Measurements from ENCODE around the gene SAP30BP. TPM values are rescaled to one million over a fixed set of nuclear protein-coding genes. Genes with fewer than 3 reads are reported as not detected.
A peak's percentile ranks its signal among the peaks of the same experiment; 100 is the strongest.

SAP30BP gene
- total and polyA plus RNA-seq, 2 of the 8 experiments (the other 6 are each of a cell fraction or from before 2014, with no cell fraction given), result 63.3 to 79.9 TPM

DNA sequence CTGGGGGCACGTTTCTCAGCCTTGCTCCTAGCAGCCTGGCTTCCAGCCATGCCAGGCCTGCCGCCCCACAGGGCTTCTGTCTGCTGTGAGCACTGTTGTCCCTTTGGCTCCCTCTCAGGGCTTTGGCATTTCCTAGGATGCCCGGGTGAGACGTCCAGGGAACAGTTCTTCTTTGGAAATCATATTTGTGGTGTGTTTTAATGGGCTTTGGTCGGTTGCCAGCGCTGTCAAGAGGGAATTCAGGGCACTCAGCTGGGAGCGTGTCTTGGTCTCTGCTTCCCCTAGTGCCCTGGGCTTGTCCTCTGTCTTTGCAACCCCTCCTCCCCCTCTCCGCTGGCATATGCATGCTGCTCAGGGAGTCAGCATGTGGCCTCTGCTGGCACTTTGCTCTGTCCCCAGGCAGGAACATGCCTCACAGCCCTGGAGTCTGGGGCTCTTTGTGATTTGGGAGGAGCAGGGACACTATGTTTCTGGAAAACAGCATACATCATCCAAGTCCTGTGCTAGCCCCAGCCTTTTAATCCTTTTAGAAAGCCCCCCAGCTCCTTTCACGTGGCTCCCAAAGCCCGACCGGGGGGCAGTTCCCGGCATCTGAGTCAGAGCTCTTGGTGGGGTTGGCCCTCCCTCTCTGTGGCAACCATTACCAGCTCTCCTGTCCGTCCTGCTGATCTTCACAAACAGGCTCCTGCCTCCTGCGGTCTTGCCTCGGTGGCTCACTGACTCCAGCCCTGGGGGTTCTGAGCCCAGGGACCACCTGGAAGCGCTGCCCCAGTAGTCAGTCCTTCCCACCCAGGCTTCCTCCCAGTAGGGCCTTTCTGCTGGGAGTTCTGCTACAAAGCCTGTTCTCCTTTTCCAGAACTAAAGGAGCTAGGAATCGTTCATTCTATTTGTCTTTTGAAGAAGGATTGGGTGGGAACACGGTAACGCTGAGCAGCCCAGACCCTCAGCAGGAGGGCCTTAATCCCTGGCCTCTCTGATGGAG, 26.7 kb downstream of the SAP30BP start:
- no peak for FAIRE-seq
- H3K79me1 ChIP-seq (ENCODE audit: low read depth, low read length), result peaks cover 10% of the 10 kb centered on the region
- H2BK15ac ChIP-seq (ENCODE audit: low read length), result no peak overlapping the region
- H3K4ac ChIP-seq (replicated peaks; ENCODE audit: insufficient read length, low read depth, low read length), result no peak overlapping the region
- H3K79me2 ChIP-seq (ENCODE audit: control insufficient read depth in 1 of 2, insufficient read depth in 2 of 2, low read length in 2 of 2), result peaks cover 0 to 36% of the 10 kb centered on the region in 2 experiments; a peak in 2 of 4 replicates
- H3K27ac ChIP-seq (ENCODE audit: low read depth, low read length), result peak overlapping the region; percentile 64; the same call in 1 of the 2 replicates
- no peaks in the 10 kb centered on the region for H3K9me3 ChIP-seq (ENCODE audit: insufficient read depth in 2 of 2, low read depth in 1 of 2, low read length in 1 of 2)
- no peak overlapping the region for H4K5ac ChIP-seq (ENCODE audit: insufficient read length, low read depth, low read length)
- no peaks in the 10 kb centered on the region for H3K23me2 ChIP-seq (ENCODE audit: low read depth, low read length)
- H3K36me3 ChIP-seq (ENCODE audit: control insufficient read depth in 2 of 4, insufficient read depth in 4 of 4, low read length in 3 of 4), result peaks cover 2 to 9% (median 5%) of the 10 kb centered on the region in 4 experiments; a peak in 5 of 8 replicates
- DNase-seq (ENCODE audit: low read depth in 1 of 2, low spot score in 2 of 2), result no peak
- peaks cover 6 to 15% of the 10 kb centered on the region in 2 experiments for H4K20me1 ChIP-seq (replicated peaks in 1 of 2; ENCODE audit: control insufficient read depth in 1 of 2, insufficient read depth in 2 of 2, low read length in 2 of 2)
- no peak overlapping the region for H3K23ac ChIP-seq (ENCODE audit: insufficient read length)
- POLR2A ChIA-PET (ENCODE audit: partially characterized antibody), result interaction anchor here (0.7 to 1.6 kb wide), 10 partner anchors 9 to 86 kb away, joined by 3 to 6 read pairs (median 4); a partner anchor contains a TSS
- peaks cover 3 to 21% (median 7%) of the 10 kb centered on the region in 4 experiments for H3K4me1 ChIP-seq (replicated peaks in 1 of 4; ENCODE audit: control insufficient read depth in 3 of 4, insufficient read depth in 4 of 4, low read length in 3 of 4)
- H3K4me2 ChIP-seq (ENCODE audit: insufficient read depth in 1 of 2, low read depth in 2 of 2, low read length in 2 of 2), result peak overlapping the region; percentile 31 to 44; a peak in 2 of 4 replicates
- no peak overlapping the region for H4K91ac ChIP-seq (replicated peaks; ENCODE audit: insufficient read length, low read length)
- CTCF ChIA-PET (ENCODE audit: partially characterized antibody), result interaction anchor here (0.5 to 6.8 kb wide), 19 partner anchors 9 to 171 kb away, joined by 3 to 48 read pairs (median 4); partner anchors contain the start of gene SMIM5
- H3K9ac ChIP-seq (replicated peaks in 1 of 4; ENCODE audit: extremely low read depth in 1 of 4, low read depth in 3 of 4, low read length in 3 of 4), result no peak overlapping the region; a peak in 1 of 7 replicates
- H3K18ac ChIP-seq (ENCODE audit: extremely low read depth, low read length), result peak overlapping the region; percentile 19; the same call in 1 of the 2 replicates
- H3K56ac ChIP-seq (replicated peaks; ENCODE audit: insufficient read length, low read depth, low read length), result no peak overlapping the region
- H2BK5ac ChIP-seq (ENCODE audit: low read depth, low read length), result peak overlapping the region; percentile 63; the same call in 1 of the 2 replicates
- no peak overlapping the region for H3K14ac ChIP-seq (ENCODE audit: insufficient read length)
- WGBS, 2 experiments (ENCODE audit: extremely low coverage in 1 of 2, insufficient coverage in 1 of 2, insufficient read length in 1 of 2, insufficient replicate concordance in 2 of 2, low coverage in 1 of 2, low lambda C conversion rate in 2 of 2, missing lambda C conversion rate in 1 of 2), result 63% methylated on average over 19 of the region's 19 CpGs; no CpG with 5 or more reads in 1 of the 2 experiments
- no peaks in the 10 kb centered on the region for H3K27me3 ChIP-seq (replicated peaks in 1 of 4; ENCODE audit: control insufficient read depth in 3 of 4, extremely low read depth in 1 of 4, insufficient read depth in 3 of 4, low read length in 3 of 4)
- H2BK12ac ChIP-seq (ENCODE audit: low read depth, low read length), result no peak overlapping the region
- peak overlapping the region in 1 of 4 experiments; percentile 19; a peak in 4 of 8 replicates for H3K4me3 ChIP-seq (ENCODE audit: extremely low read depth in 1 of 4, insufficient read depth in 2 of 4, low read depth in 3 of 4, low read length in 4 of 4)
- H2AFZ ChIP-seq (ENCODE audit: low read length), result no peak overlapping the region
- H2BK120ac ChIP-seq (replicated peaks; ENCODE audit: low read depth, low read length), result no peak overlapping the region
- H2BK20ac ChIP-seq (ENCODE audit: low read length), result no peak overlapping the region
- no peak overlapping the region for H2AK5ac ChIP-seq (ENCODE audit: low read depth, low read length)
- peak overlapping the region; percentile 21; the same call in 1 of the 2 replicates for H4K8ac ChIP-seq (ENCODE audit: extremely low read depth, insufficient read depth, low read length)
- TF ChIP-seq FOSL1 (IDR thresholded peaks at IDR 0.05; ENCODE audit: insufficient read depth, low read depth, low read length), result no peak
- TF ChIP-seq HDAC2 (IDR thresholded peaks at IDR 0.05; ENCODE audit: borderline replicate concordance in 1 of 2, low read depth in 2 of 2, low read length in 2 of 2), result no peak
- TF ChIP-seq TAF1 (IDR thresholded peaks at IDR 0.05; ENCODE audit: low read depth, low read length), result 0 out of 2 replicates have a peak, but pooled peaks have one; percentile 17
- TF ChIP-seq, protein P1, sequence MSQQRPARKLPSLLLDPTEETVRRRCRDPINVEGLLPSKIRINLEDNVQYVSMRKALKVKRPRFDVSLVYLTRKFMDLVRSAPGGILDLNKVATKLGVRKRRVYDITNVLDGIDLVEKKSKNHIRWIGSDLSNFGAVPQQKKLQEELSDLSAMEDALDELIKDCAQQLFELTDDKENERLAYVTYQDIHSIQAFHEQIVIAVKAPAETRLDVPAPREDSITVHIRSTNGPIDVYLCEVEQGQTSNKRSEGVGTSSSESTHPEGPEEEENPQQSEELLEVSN (IDR thresholded peaks at IDR 0.05), result no peak
- peak in 1 of 2 experiments; percentile 20; a peak in 1 of 4 replicates for TF ChIP-seq RAD21 (IDR thresholded peaks at IDR 0.05 in 1 of 2, conservative IDR thresholded peaks at IDR 0.05 in 1 of 2; ENCODE audit: low read depth in 2 of 2, low read length in 2 of 2)
- TF ChIP-seq BACH1 (IDR thresholded peaks at IDR 0.05; ENCODE audit: low read length), result no peak
- TF ChIP-seq, protein P2, sequence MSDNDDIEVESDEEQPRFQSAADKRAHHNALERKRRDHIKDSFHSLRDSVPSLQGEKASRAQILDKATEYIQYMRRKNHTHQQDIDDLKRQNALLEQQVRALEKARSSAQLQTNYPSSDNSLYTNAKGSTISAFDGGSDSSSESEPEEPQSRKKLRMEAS (IDR thresholded peaks at IDR 0.05), result peak; percentile 74
- no peak for TF ChIP-seq RXRA (IDR thresholded peaks at IDR 0.05; ENCODE audit: insufficient read depth, low read depth, low read length)

Data from H1 (cell line).